HepG2 (cell line): ENCODE measurements around the gene LZTS2. TPM values are rescaled to one million over a fixed set of nuclear protein-coding genes. Genes with fewer than 3 reads are reported as not detected.

ENCODE experiments used
- ARID2 ChIP-seq: sonication (generic); formaldehyde crosslinking; IDR thresholded peaks from 2 replicates; pipeline ENCODE4 v1.8.1; 2022; ENCODE audit warnings: mild to moderate bottlenecking, missing genetic modification reagents, borderline replicate concordance
- CBX2 ChIP-seq, 2 experiments: fragments of 200-600 bp in 1 of 2; sonication (generic); formaldehyde crosslinking in 1 of 2; IDR thresholded peaks; 2 replicates each; pipeline versions ENCODE4 v1.7.0 to v1.8.1; 2018 to 2022; ENCODE audit warnings: low read depth in 2 of 2, low read length in 1 of 2, mild to moderate bottlenecking in 1 of 2, missing genetic modification reagents in 1 of 2
- CCAR2 ChIP-seq: fragments of 200-400 bp; formaldehyde crosslinking; optimal IDR thresholded peaks from 2 replicates; pipeline ENCODE3; 2018; ENCODE audit warnings: low read depth, mild to moderate bottlenecking, low read length, moderate library complexity
- DDIT3 ChIP-seq: sonication (generic); formaldehyde crosslinking; IDR thresholded peaks from 2 replicates; pipeline ENCODE4 v1.4.0; 2020; ENCODE audit warnings: mild to moderate bottlenecking, missing genetic modification reagents
- DMAP1 ChIP-seq: IDR thresholded peaks from 2 replicates; pipeline ENCODE4 v1.6.1; 2016
- FOXA3 ChIP-seq: IDR thresholded peaks from 2 replicates; pipeline ENCODE4 v1.6.1; 2016; ENCODE audit warnings: missing genetic modification reagents, missing compliant biosample characterization
- GATAD1 ChIP-seq: IDR thresholded peaks from 2 replicates; pipeline ENCODE4 v1.6.1; 2016; ENCODE audit warnings: missing genetic modification reagents, missing compliant biosample characterization
- GATAD2A ChIP-seq: IDR thresholded peaks from 2 replicates; pipeline ENCODE4 v1.6.1; 2016
- HCFC1 ChIP-seq: fragments of 150-350 bp; IDR thresholded peaks from 2 replicates; pipeline ENCODE4 v1.6.1; 2014; ENCODE audit warnings: low read depth, low read length
- JUN ChIP-seq: sonication (generic); formaldehyde crosslinking; IDR thresholded peaks from 2 replicates; pipeline ENCODE4 v1.4.0; 2020; ENCODE audit warnings: mild to moderate bottlenecking, missing genetic modification reagents
- NCOA2 ChIP-seq: sonication (generic); formaldehyde crosslinking; IDR thresholded peaks from 2 replicates; pipeline ENCODE4 v1.8.0; 2022; ENCODE audit warnings: inconsistent platforms
- PHF21A ChIP-seq: sonication (generic); formaldehyde crosslinking; IDR thresholded peaks from 2 replicates; pipeline ENCODE4 v1.5.0; 2020; ENCODE audit warnings: mild to moderate bottlenecking, missing genetic modification reagents
- PPARG ChIP-seq: conservative IDR thresholded peaks from 2 replicates; pipeline ENCODE4 v1.6.1; 2016; ENCODE audit warnings: missing biosample characterization, missing genetic modification reagents
- RARG ChIP-seq: sonication (generic); formaldehyde crosslinking; IDR thresholded peaks from 2 replicates; pipeline ENCODE4 v1.4.0; 2020; ENCODE audit warnings: low read depth, mild to moderate bottlenecking, missing genetic modification reagents
- RFX1 ChIP-seq: fragments of 450-650 bp; IDR thresholded peaks from 2 replicates; pipeline ENCODE4 v1.6.1; 2017
- SIX1 ChIP-seq: sonication (generic); formaldehyde crosslinking; IDR thresholded peaks from 2 replicates; pipeline ENCODE4 v1.4.0; 2020; ENCODE audit warnings: missing genetic modification reagents, borderline replicate concordance
- SP2 ChIP-seq: sonication (generic); formaldehyde crosslinking; IDR thresholded peaks from 2 replicates; pipeline ENCODE4 v1.5.1; 2020; ENCODE audit warnings: mild to moderate bottlenecking, missing genetic modification reagents
- TBX2 ChIP-seq: sonication (generic); formaldehyde crosslinking; IDR thresholded peaks from 2 replicates; pipeline ENCODE4 v1.5.0; 2020; ENCODE audit warnings: missing genetic modification reagents, mild to moderate bottlenecking, borderline replicate concordance
- ZMAT3 ChIP-seq: sonication (generic); formaldehyde crosslinking; conservative IDR thresholded peaks from 2 replicates; pipeline ENCODE4 v1.7.0; 2021; ENCODE audit warnings: missing genetic modification reagents
- ZNF274 ChIP-seq: sonication (generic); formaldehyde crosslinking; IDR thresholded peaks from 2 replicates; pipeline ENCODE4 v1.5.1; 2020; ENCODE audit warnings: mild to moderate bottlenecking, missing genetic modification reagents
- ZNF563 ChIP-seq: sonication (generic); formaldehyde crosslinking; IDR thresholded peaks from 2 replicates; pipeline ENCODE4 v1.8.0; 2022; ENCODE audit warnings: mild to moderate bottlenecking, moderate library complexity, missing genetic modification reagents
- ZNF720 ChIP-seq: sonication (generic); formaldehyde crosslinking; IDR thresholded peaks from 2 replicates; pipeline ENCODE4 v1.4.0; 2020; ENCODE audit warnings: missing genetic modification reagents
- ZNF792 ChIP-seq: IDR thresholded peaks from 2 replicates; pipeline ENCODE4 v1.6.1; 2016
- ZSCAN31 ChIP-seq: sonication (generic); formaldehyde crosslinking; IDR thresholded peaks from 2 replicates; pipeline ENCODE4 v1.5.0; 2020; ENCODE audit warnings: low read depth, mild to moderate bottlenecking, missing genetic modification reagents
- polyA plus RNA-seq, 8 experiments: library from polyadenylated mRNA; depleted of rRNA in 3 of 8; stranded (reverse) in 7 of 8; unstranded in 1 of 8; fragments of >200 nt; fragmentation: Illumina TruSeq in 4 of 8; extraction: Trizol in 4 of 8; gene quantifications; 2 replicates each; pipeline versions ENCODE4 v1.2.1 to v1.2.3, GENCODE V29; 2011 to 2016; ENCODE audit warnings: low read depth in 4 of 8, missing spikeins in 1 of 8, mixed read lengths in 1 of 8; ENCODE audit not compliant: insufficient read depth in 1 of 8
- total RNA-seq, 5 experiments: library from RNA; depleted of rRNA; stranded (reverse); fragments of >200 nt; fragmentation: Illumina TruSeq; extraction: Trizol; gene quantifications; 2 replicates each; pipeline ENCODE4 v1.2.3, GENCODE V29; 2016; ENCODE audit warnings: low read depth in 1 of 5
- TF ChIP-seq, protein P1 (sequence below): sonication (generic); formaldehyde crosslinking; IDR thresholded peaks from 2 replicates; pipeline ENCODE4 v1.5.1; 2020; ENCODE audit warnings: mild to moderate bottlenecking, missing genetic modification reagents, moderate library complexity
- TF ChIP-seq, protein P2 (sequence below): sonication (generic); formaldehyde crosslinking; conservative IDR thresholded peaks from 2 replicates; pipeline ENCODE4 v1.4.0; 2020; ENCODE audit warnings: missing genetic modification reagents
- TF ChIP-seq, protein P3 (sequence below): sonication (generic); formaldehyde crosslinking; IDR thresholded peaks from 2 replicates; pipeline ENCODE4 v1.4.0; 2020; ENCODE audit warnings: missing genetic modification reagents

Gene LZTS2
- total and polyA plus RNA-seq, 2 of the 13 experiments (the other 11 are each of a cell fraction or from before 2014, with no cell fraction given) = 43.6 to 65.6 TPM

- TF ChIP-seq ZNF563 (CRISPR knock-in tag) (0 out of 2 replicates have a peak, but pooled peaks have one; percentile 21), GATAD1 (CRISPR knock-in tag) (peak; percentile 13; the same call in 1 of the 2 replicates), HCFC1 (no peak), FOXA3 (CRISPR knock-in tag) (peak; percentile 75), ARID2 (CRISPR knock-in tag) (no peak), SP2 (CRISPR knock-in tag) (peak; percentile 39; the same call in 1 of the 2 replicates), ZNF792 (CRISPR knock-in tag) (0 out of 2 replicates have a peak, but pooled peaks have one; percentile 15), CBX2 (IDR thresholded peaks at IDR 0.05; ENCODE audit: low read depth, low read length) (no peak), CBX2 (CRISPR knock-in tag; IDR thresholded peaks at IDR 0.05; ENCODE audit: low read depth) (no peak), TBX2 (CRISPR knock-in tag) (peak; percentile 67), DDIT3 (CRISPR knock-in tag) (no peak), RARG (no peak), NCOA2 (CRISPR knock-in tag) (no peak), PPARG (peak; percentile 69), SIX1 (peak; percentile 61), ZSCAN31 (CRISPR knock-in tag) (no peak), PHF21A (no peak), RFX1 (peak; percentile 69), ZMAT3 (CRISPR knock-in tag) (no peak), CCAR2 (no peak), GATAD2A (CRISPR knock-in tag) (0 out of 2 replicates have a peak, but pooled peaks have one; percentile 1), DMAP1 (CRISPR knock-in tag) (peak; percentile 40; the same call in 1 of the 2 replicates), ZNF720 (CRISPR knock-in tag) (no peak), ZNF274 (CRISPR knock-in tag) (0 out of 2 replicates have a peak, but pooled peaks have one; percentile 57), JUN (no peak)
- TF ChIP-seq, protein P1, sequence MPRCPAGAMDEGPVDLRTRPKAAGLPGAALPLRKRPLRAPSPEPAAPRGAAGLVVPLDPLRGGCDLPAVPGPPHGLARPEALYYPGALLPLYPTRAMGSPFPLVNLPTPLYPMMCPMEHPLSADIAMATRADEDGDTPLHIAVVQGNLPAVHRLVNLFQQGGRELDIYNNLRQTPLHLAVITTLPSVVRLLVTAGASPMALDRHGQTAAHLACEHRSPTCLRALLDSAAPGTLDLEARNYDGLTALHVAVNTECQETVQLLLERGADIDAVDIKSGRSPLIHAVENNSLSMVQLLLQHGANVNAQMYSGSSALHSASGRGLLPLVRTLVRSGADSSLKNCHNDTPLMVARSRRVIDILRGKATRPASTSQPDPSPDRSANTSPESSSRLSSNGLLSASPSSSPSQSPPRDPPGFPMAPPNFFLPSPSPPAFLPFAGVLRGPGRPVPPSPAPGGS (CRISPR knock-in tag) = 0 out of 2 replicates have a peak, but pooled peaks have one; percentile 32
- TF ChIP-seq, protein P2, sequence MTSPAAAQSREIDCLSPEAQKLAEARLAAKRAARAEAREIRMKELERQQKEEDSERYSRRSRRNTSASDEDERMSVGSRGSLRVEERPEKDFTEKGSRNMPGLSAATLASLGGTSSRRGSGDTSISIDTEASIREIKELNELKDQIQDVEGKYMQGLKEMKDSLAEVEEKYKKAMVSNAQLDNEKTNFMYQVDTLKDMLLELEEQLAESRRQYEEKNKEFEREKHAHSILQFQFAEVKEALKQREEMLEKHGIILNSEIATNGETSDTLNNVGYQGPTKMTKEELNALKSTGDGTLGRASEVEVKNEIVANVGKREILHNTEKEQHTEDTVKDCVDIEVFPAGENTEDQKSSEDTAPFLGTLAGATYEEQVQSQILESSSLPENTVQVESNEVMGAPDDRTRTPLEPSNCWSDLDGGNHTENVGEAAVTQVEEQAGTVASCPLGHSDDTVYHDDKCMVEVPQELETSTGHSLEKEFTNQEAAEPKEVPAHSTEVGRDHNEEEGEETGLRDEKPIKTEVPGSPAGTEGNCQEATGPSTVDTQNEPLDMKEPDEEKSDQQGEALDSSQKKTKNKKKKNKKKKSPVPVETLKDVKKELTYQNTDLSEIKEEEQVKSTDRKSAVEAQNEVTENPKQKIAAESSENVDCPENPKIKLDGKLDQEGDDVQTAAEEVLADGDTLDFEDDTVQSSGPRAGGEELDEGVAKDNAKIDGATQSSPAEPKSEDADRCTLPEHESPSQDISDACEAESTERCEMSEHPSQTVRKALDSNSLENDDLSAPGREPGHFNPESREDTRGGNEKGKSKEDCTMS (CRISPR knock-in tag) = no peak
- TF ChIP-seq, protein P3, sequence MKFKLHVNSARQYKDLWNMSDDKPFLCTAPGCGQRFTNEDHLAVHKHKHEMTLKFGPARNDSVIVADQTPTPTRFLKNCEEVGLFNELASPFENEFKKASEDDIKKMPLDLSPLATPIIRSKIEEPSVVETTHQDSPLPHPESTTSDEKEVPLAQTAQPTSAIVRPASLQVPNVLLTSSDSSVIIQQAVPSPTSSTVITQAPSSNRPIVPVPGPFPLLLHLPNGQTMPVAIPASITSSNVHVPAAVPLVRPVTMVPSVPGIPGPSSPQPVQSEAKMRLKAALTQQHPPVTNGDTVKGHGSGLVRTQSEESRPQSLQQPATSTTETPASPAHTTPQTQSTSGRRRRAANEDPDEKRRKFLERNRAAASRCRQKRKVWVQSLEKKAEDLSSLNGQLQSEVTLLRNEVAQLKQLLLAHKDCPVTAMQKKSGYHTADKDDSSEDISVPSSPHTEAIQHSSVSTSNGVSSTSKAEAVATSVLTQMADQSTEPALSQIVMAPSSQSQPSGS (CRISPR knock-in tag) = peak; percentile 17; the same call in 1 of the 2 replicates
These were observed 32.4 kb downstream of the LZTS2 start (continued) for GRCh38 chr10:101031796-101032636.
